PC-9 (cell line): ENCODE data around the gene NFIA.

Experiments used
- CTCF ChIP-seq: fragments of 200-600 bp; sonication (generic); conservative IDR thresholded peaks from 2 replicates; pipeline ENCODE4 v1.6.1; 2017; ENCODE audit warnings: mixed run types, antibody characterized with exemption, mild to moderate bottlenecking, moderate library complexity
- EZH2 ChIP-seq: fragments of 200-600 bp; sonication (generic); IDR thresholded peaks from 2 replicates; pipeline ENCODE4 v1.8.0; 2017; ENCODE audit warnings: antibody characterized with exemption, low read depth

DNA sequence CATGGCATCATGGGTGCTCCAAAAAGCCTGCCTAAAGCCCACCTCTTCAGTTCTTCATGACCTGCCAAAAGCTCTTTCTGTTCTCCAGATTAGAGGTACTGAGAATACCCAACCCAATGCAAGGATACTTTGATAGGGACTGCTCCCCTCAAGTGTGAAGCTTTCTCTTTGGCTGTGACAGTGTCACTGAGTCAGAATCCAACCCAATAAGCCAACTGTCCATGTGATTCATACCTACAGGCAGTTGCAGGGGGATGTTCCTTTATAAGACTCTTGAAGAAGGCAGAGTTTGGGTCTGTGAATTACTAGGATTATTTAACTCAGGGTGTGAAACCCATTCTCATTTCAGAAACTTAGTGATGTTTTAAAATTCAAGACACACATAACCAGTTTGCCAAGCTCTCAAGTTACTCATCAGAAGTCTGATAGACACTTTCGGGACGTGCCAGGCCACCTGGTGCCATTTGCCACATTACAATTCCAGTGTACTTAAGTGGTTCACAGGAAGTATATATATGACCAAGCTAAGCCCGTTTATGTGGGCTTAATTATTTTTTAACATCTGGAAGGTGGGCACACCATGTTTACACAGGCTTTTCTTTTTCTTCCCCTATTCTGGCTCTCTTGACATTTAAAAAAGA lies 265.8 kb downstream of the NFIA start:
- TF ChIP-seq CTCF (no peak), EZH2 (no peak)
